ENCODE measurements around the gene EBPL. TPM values are rescaled to one million over a fixed set of nuclear protein-coding genes. Genes with fewer than 3 reads are reported as not detected.

EBPL gene
- total and polyA plus RNA-seq, 9 of the 15 experiments (the other 6 are each of a cell fraction or from before 2014, with no cell fraction given), result 5.2 to 68.3 (median 43.0) TPM

DNA sequence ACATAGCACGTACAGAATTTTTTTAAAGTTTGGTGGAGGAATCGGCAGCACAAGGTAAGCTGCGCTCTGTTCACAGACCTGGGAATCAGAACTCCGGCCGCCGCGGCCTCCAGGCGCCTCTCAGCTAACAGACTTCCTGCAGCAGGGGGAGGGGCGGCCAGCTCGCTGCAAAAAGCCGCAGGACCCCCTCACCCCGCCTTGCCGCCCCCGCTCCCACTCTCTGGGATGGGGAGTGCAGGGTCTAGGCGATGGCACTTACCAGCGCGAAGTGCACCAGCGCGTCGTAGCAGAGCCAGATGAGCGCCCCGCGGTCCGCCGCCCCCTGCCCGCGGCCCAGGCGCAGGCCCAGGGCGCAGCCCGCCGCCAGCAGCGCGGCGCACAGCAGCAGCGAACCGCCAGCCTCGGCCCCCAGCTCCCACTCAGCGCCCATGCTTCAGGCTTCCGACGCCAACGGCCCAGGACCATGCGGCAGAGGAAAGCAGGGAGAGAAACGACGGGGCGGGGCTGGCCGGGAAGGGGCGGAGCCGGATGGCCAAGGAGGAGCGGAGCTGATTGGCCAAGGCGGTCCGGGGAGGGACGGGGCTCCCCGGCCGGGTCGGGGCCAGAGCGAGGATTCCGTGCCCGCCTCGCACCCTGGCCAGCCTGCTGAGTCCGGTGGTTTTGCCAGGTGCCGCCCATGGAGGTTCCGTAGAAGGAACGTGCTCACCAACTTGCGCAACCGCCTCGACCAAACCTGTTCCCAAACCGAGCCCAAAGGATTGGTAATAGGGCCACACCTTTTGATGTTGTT lies at the start of gene EBPL (continued):
- TF ChIP-seq RBM25 (IDR thresholded peaks at IDR 0.05; ENCODE audit: low read depth, low read length, severe bottlenecking) (peak; percentile 9), WHSC1 (IDR thresholded peaks at IDR 0.05; ENCODE audit: low read length) (no peak), ARHGAP35 (IDR thresholded peaks at IDR 0.05; ENCODE audit: partially characterized antibody) (no peak), DACH1 (IDR thresholded peaks at IDR 0.05; ENCODE audit: partially characterized antibody) (no peak), MYC (IDR thresholded peaks at IDR 0.05; ENCODE audit: low read depth, low read length) (peak; percentile 89), MYC (CRISPR knock-in tag; IDR thresholded peaks at IDR 0.05; ENCODE audit: borderline replicate concordance, low read depth) (no peak), EP400 (IDR thresholded peaks at IDR 0.05) (peak; percentile 36; the same call in 1 of the 2 replicates), SMAD4 (CRISPR knock-in tag; conservative IDR thresholded peaks at IDR 0.05) (no peak), POLR2B (IDR thresholded peaks at IDR 0.05; ENCODE audit: low read depth, partially characterized antibody) (peak; percentile 43), RHOXF2B (CRISPR knock-in tag; conservative IDR thresholded peaks at IDR 0.05) (no peak), CHCHD3 (CRISPR knock-in tag; IDR thresholded peaks at IDR 0.05) (no peak), POLR3G (IDR thresholded peaks at IDR 0.05; ENCODE audit: extremely low read depth, insufficient read length, insufficient replicate concordance) (no peak), PHB (CRISPR knock-in tag; IDR thresholded peaks at IDR 0.05) (no peak), ZEB2 (IDR thresholded peaks at IDR 0.05) (no peak), ZNF395 (CRISPR knock-in tag; IDR thresholded peaks at IDR 0.05) (no peak), CEBPG (CRISPR knock-in tag; IDR thresholded peaks at IDR 0.05) (peak; percentile 71), CEBPG (tag; conservative IDR thresholded peaks at IDR 0.05 in 1 of 2, IDR thresholded peaks at IDR 0.05 in 1 of 2) (peak in 1 of 2 experiments; percentile 87; a peak in 3 of 4 replicates), FOXJ2 (tag; IDR thresholded peaks at IDR 0.05) (no peak), SMARCB1 (IDR thresholded peaks at IDR 0.05; ENCODE audit: insufficient read length, low read depth) (no peak), ZNF197 (CRISPR knock-in tag; IDR thresholded peaks at IDR 0.05; ENCODE audit: low read depth) (no peak), NCOA1 (IDR thresholded peaks at IDR 0.05; ENCODE audit: low read depth) (no peak), SLC30A9 (CRISPR knock-in tag; IDR thresholded peaks at IDR 0.05) (no peak), CBFA2T2 (conservative IDR thresholded peaks at IDR 0.05) (no peak), EWSR1 (IDR thresholded peaks at IDR 0.05; ENCODE audit: borderline replicate concordance, low read depth, partially characterized antibody) (no peak), ZNF583 (CRISPR knock-in tag; IDR thresholded peaks at IDR 0.05) (no peak), ELK3 (CRISPR knock-in tag; IDR thresholded peaks at IDR 0.05) (no peak)
- TF ChIP-seq, protein P1, sequence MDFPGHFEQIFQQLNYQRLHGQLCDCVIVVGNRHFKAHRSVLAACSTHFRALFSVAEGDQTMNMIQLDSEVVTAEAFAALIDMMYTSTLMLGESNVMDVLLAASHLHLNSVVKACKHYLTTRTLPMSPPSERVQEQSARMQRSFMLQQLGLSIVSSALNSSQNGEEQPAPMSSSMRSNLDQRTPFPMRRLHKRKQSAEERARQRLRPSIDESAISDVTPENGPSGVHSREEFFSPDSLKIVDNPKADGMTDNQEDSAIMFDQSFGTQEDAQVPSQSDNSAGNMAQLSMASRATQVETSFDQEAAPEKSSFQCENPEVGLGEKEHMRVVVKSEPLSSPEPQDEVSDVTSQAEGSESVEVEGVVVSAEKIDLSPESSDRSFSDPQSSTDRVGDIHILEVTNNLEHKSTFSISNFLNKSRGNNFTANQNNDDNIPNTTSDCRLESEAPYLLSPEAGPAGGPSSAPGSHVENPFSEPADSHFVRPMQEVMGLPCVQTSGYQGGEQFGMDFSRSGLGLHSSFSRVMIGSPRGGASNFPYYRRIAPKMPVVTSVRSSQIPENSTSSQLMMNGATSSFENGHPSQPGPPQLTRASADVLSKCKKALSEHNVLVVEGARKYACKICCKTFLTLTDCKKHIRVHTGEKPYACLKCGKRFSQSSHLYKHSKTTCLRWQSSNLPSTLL (IDR thresholded peaks at IDR 0.05), result no peak
